Uterine smooth muscle cell (primary cell): ENCODE results near the gene CCDC59. TPM values are rescaled to one million over a fixed set of nuclear protein-coding genes. Genes with fewer than 3 reads are reported as not detected.

Source experiments
- total RNA-seq: library from RNA; depleted of rRNA; stranded (reverse); fragments of >200 nt; gene quantifications from 2 replicates; pipeline ENCODE4 v1.2.3, GENCODE V29; 2014

The CCDC59 gene, protein sequence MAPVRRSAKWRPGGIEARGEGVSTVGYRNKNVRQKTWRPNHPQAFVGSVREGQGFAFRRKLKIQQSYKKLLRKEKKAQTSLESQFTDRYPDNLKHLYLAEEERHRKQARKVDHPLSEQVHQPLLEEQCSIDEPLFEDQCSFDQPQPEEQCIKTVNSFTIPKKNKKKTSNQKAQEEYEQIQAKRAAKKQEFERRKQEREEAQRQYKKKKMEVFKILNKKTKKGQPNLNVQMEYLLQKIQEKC
- 62.2 and 94.0 TPM in 2 replicates for total RNA-seq

DNA sequence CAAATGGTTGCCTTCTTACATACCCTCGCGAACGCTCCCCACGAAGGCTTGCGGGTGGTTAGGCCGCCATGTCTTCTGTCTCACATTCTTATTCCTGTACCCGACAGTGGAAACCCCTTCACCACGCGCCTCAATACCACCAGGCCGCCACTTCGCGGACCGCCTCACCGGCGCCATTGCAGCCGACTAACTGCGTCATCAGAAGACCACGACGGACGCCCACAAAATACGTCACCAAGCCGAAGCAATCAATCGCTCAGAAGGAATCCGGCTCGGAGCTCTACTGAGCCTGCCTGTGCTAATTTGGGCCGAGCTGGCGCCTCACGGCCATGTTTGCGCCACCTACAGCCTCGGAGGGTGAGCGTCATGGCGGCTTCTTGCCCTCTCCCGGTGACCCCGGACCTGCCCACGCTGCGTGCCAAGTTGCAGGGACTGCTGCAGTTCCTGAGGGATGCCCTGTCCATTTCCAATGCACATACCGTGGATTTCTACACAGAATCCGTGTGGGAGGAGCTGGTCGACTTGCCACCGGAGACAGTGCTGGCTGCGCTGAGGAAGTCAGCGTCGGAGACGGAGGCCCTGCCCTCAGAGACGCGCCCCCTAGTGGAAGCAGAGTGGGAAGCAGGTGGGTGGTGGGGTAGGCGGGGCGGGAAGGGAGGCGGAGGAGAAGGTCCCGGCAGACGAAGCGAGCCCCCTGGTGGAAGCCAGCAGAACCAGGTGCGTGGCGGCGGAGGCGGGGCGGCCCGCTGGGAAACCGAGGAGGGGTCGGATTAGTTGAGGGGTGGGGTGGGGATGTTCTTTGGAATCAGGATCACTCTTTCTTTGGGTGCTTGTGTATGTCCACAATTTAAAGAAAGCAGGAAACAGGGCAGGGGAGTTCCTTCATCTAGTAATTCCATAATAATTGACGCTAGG is at the start of gene CCDC59, which contains the start of gene METTL25:
Gene CCDC59, minus strand, starts transcription at position 188 of the 915 bp plus-strand sequence. Its CDS starts 11 bp downstream, at position 177.
Gene METTL25, plus strand, starts transcription at position 330 of the 915 bp plus-strand sequence. Its CDS starts 37 bp downstream, at position 367.

Other genes starting within 250 kb of the CCDC59 start
- gene METTL25, start 142 bp upstream of the CCDC59 start, total RNA-seq = 5.2 and 5.5 TPM in 2 replicates